ENCODE data around the gene MSLN.

- TF ChIP-seq CTCF (conservative IDR thresholded peaks at IDR 0.05; ENCODE audit: low read depth, low read length) (no peak), EZH2 (IDR thresholded peaks at IDR 0.05; ENCODE audit: low read length, unreplicated experiment) (no peak), EZH2phosphoT487 (IDR thresholded peaks at IDR 0.05; ENCODE audit: borderline replicate concordance, low read length) (peak; percentile 75)
Measured at GRCh38 chr16:728131-728889, 32.2 kb upstream of the MSLN start.

Measured in PC-3 (cell line).